Measurements from ENCODE around the gene RAVER1. TPM values are rescaled to one million over a fixed set of nuclear protein-coding genes. Genes with fewer than 3 reads are reported as not detected.

RAVER1 gene
- total and polyA plus RNA-seq, 9 of the 15 experiments (the other 6 are each of a cell fraction or from before 2014, with no cell fraction given): 0.06 to 113 (median 7.0) TPM

DNA sequence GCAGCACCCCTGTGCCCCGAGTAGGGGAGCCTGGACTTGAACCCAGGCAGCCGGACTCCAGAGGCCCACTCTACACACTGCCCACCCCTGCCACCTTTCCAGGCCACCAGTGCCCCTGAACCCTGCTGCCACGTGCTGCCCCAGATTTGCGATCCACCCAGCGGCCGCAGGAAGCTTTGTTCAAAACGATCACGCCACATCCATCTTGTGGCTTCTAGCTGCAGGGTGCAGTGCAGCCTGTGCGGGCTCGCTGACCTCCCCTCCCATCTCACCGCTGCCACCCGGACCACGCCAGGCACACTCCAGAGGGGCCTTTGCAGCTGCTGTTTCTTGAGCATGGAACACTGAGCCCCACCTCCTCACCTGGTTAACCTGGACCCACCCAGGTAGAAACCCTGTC, 3.8 kb downstream of the RAVER1 start:
- no peak overlapping the region for H3K27ac ChIP-seq (ENCODE audit: extremely low read depth, low read depth, low read length)
- no peak for ATAC-seq
- H3K27me3 ChIP-seq (ENCODE audit: control insufficient read depth in 2 of 2, insufficient read depth in 2 of 2, low read length in 2 of 2): no peaks in the 10 kb centered on the region
- FAIRE-seq: no peak
- POLR2A ChIA-PET: interaction anchor here (0.8 to 3.1 kb wide), 5 partner anchors 13 to 40 kb away, joined by 3 to 11 read pairs (median 3); partner anchors contain the start of genes FDX2 and ICAM5
- H3K9ac ChIP-seq (ENCODE audit: insufficient read depth in 1 of 2, low read depth in 2 of 2, low read length in 2 of 2): peak overlapping the region in 1 of 2 experiments; percentile 55; a peak in 2 of 4 replicates
- H3K9me1 ChIP-seq (ENCODE audit: control insufficient read depth, insufficient read depth, low read length): no peaks in the 10 kb centered on the region
- 98% methylated on average over 13 of the region's 13 CpGs for WGBS (ENCODE audit: insufficient coverage, low coverage, missing lambda C conversion rate)
- H3K9me3 ChIP-seq (replicated peaks; ENCODE audit: control insufficient read depth, insufficient read depth, low read depth, low read length): no peaks in the 10 kb centered on the region
- no peak for DNase-seq (ENCODE audit: extremely low read depth in 1 of 4, low spot score in 3 of 4)
- peaks cover 10% of the 10 kb centered on the region; the same call in 1 of the 2 replicates for H4K20me1 ChIP-seq (replicated peaks; ENCODE audit: control insufficient read depth, insufficient read depth, low read length)
- no peak overlapping the region for H2AFZ ChIP-seq (ENCODE audit: low read depth, low read length)
- in situ Hi-C loops (cut with MboI) (no loop called here), intact Hi-C loops (cut with micrococcal nuclease) (no loop called here)
- H3K4me3 ChIP-seq: no peak overlapping the region
- H3K36me3 ChIP-seq (ENCODE audit: control insufficient read depth, insufficient read depth, low read length): peaks cover 75% of the 10 kb centered on the region
- TF ChIP-seq ZNF197 (CRISPR knock-in tag; IDR thresholded peaks at IDR 0.05; ENCODE audit: low read depth) (no peak), RBFOX2 (IDR thresholded peaks at IDR 0.05; ENCODE audit: low read depth, low read length) (peak; percentile 2; the same call in 1 of the 2 replicates)
- H3K4me2 ChIP-seq (ENCODE audit: insufficient read depth, low read length): no peak overlapping the region
- H3K4me1 ChIP-seq (replicated peaks in 1 of 2; ENCODE audit: control insufficient read depth in 2 of 2, insufficient read depth in 2 of 2, low read length in 2 of 2): peaks cover 7 to 34% of the 10 kb centered on the region in 2 experiments; a peak in 4 of 5 replicates
- CTCF ChIA-PET (ENCODE audit: low intra/inter-chr PET ratio): no interaction called here
- BruUV-seq (replicated peaks): no TSS peak
- H3K79me2 ChIP-seq (ENCODE audit: control insufficient read depth, insufficient read depth, low read length): peaks cover 69% of the 10 kb centered on the region

- peak overlapping the region in 1 of 2 experiments; percentile 61; a peak in 2 of 4 replicates for H3K9ac ChIP-seq (ENCODE audit: insufficient read depth in 1 of 2, low read depth in 2 of 2, low read length in 2 of 2)
- no peaks in the 10 kb centered on the region for H3K9me3 ChIP-seq (replicated peaks; ENCODE audit: control insufficient read depth, insufficient read depth, low read depth, low read length)
- ChIA-PET CTCF (ENCODE audit: low intra/inter-chr PET ratio) (no interaction called here), POLR2A (interaction anchor here (0.6 to 1.2 kb wide), 2 partner anchors 30 to 39 kb away, joined by 3 to 4 read pairs; partner anchors contain the start of gene ICAM5)
- no peaks in the 10 kb centered on the region for H3K27me3 ChIP-seq (ENCODE audit: control insufficient read depth in 2 of 2, insufficient read depth in 2 of 2, low read length in 2 of 2)
- ATAC-seq (no peak), FAIRE-seq (no peak), DNase-seq (ENCODE audit: extremely low read depth in 1 of 4, low spot score in 3 of 4) (no peak)
- H3K4me3 ChIP-seq: no peak overlapping the region
- WGBS (ENCODE audit: insufficient coverage, low coverage, missing lambda C conversion rate): 95% methylated on average over 36 of the region's 41 CpGs
- peaks cover 82% of the 10 kb centered on the region for H3K36me3 ChIP-seq (ENCODE audit: control insufficient read depth, insufficient read depth, low read length)
- no peaks in the 10 kb centered on the region for H3K9me1 ChIP-seq (ENCODE audit: control insufficient read depth, insufficient read depth, low read length)
- H3K27ac ChIP-seq (ENCODE audit: extremely low read depth, low read depth, low read length): no peak overlapping the region
- H3K4me2 ChIP-seq (ENCODE audit: insufficient read depth, low read length): no peak overlapping the region
- TSS peak; percentile 0 for BruUV-seq (replicated peaks)
- H3K4me1 ChIP-seq (replicated peaks in 1 of 2; ENCODE audit: control insufficient read depth in 2 of 2, insufficient read depth in 2 of 2, low read length in 2 of 2): peaks cover 7 to 29% of the 10 kb centered on the region in 2 experiments; a peak in 4 of 5 replicates
- intact Hi-C loops (cut with micrococcal nuclease): no loop called here
- peaks cover 62% of the 10 kb centered on the region for H3K79me2 ChIP-seq (ENCODE audit: control insufficient read depth, insufficient read depth, low read length)
- no peak overlapping the region for H2AFZ ChIP-seq (ENCODE audit: low read depth, low read length)
- in situ Hi-C loops (cut with MboI): no loop called here
- H4K20me1 ChIP-seq (replicated peaks; ENCODE audit: control insufficient read depth, insufficient read depth, low read length): peaks cover 10% of the 10 kb centered on the region; the same call in 1 of the 2 replicates
- peak; percentile 55 for TF ChIP-seq POLR2G (IDR thresholded peaks at IDR 0.05; ENCODE audit: low read depth, low read length)
- TF ChIP-seq, protein P1, sequence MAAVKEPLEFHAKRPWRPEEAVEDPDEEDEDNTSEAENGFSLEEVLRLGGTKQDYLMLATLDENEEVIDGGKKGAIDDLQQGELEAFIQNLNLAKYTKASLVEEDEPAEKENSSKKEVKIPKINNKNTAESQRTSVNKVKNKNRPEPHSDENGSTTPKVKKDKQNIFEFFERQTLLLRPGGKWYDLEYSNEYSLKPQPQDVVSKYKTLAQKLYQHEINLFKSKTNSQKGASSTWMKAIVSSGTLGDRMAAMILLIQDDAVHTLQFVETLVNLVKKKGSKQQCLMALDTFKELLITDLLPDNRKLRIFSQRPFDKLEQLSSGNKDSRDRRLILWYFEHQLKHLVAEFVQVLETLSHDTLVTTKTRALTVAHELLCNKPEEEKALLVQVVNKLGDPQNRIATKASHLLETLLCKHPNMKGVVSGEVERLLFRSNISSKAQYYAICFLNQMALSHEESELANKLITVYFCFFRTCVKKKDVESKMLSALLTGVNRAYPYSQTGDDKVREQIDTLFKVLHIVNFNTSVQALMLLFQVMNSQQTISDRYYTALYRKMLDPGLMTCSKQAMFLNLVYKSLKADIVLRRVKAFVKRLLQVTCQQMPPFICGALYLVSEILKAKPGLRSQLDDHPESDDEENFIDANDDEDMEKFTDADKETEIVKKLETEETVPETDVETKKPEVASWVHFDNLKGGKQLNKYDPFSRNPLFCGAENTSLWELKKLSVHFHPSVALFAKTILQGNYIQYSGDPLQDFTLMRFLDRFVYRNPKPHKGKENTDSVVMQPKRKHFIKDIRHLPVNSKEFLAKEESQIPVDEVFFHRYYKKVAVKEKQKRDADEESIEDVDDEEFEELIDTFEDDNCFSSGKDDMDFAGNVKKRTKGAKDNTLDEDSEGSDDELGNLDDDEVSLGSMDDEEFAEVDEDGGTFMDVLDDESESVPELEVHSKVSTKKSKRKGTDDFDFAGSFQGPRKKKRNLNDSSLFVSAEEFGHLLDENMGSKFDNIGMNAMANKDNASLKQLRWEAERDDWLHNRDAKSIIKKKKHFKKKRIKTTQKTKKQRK (IDR thresholded peaks at IDR 0.05; ENCODE audit: borderline replicate concordance, low read depth, low read length): no peak
- peak; percentile 49 for TF ChIP-seq RBM22 (IDR thresholded peaks at IDR 0.05; ENCODE audit: low read depth, low read length, poor library complexity, severe bottlenecking)
- peak; percentile 71 for TF ChIP-seq RBFOX2 (IDR thresholded peaks at IDR 0.05; ENCODE audit: low read depth, low read length)
- TF ChIP-seq BACH1 (tag; IDR thresholded peaks at IDR 0.05): no peak
- no peak for TF ChIP-seq TRIM25 (IDR thresholded peaks at IDR 0.05; ENCODE audit: borderline replicate concordance)
- TF ChIP-seq LARP7 (IDR thresholded peaks at IDR 0.05): no peak
These were observed 4.5 kb downstream of the RAVER1 start for GRCh38 chr19:10328558-10329429.

Measured in K562 (cell line).